ENCODE data around the gene CELSR1. TPM values are rescaled to one million over a fixed set of nuclear protein-coding genes. Genes with fewer than 3 reads are reported as not detected.

The CELSR1 gene
- total RNA-seq, 1 donor from 2014 or later = 5.1 TPM

- Mint-ChIP-seq H3K27me3 (ENCODE audit: low read depth) (no peaks in the 10 kb centered on the region), H3K27ac (ENCODE audit: unreplicated experiment) (no peak overlapping the region), H3K4me3 (no peak overlapping the region), H3K36me3 (ENCODE audit: low read depth) (peaks cover 9% of the 10 kb centered on the region), H3K9me3 (no peaks in the 10 kb centered on the region), H3K4me1 (no peaks in the 10 kb centered on the region)
- no peak for DNase-seq (ENCODE audit: low read depth, low spot score)
- no peak for TF ChIP-seq CTCF (conservative IDR thresholded peaks at IDR 0.05)
These were observed 181.4 kb downstream of the CELSR1 start for GRCh38 chr22:46355996-46356471.

- peak overlapping the region; percentile 71 for H3K27ac Mint-ChIP-seq (ENCODE audit: unreplicated experiment)
- H3K36me3 Mint-ChIP-seq (ENCODE audit: low read depth) = peaks cover 8% of the 10 kb centered on the region
- peak; percentile 87 for TF ChIP-seq CTCF (conservative IDR thresholded peaks at IDR 0.05)
- H3K4me1 Mint-ChIP-seq = no peaks in the 10 kb centered on the region
- H3K27me3 Mint-ChIP-seq (ENCODE audit: low read depth) = no peaks in the 10 kb centered on the region
- peak overlapping the region; percentile 47 for H3K4me3 Mint-ChIP-seq
- no peaks in the 10 kb centered on the region for H3K9me3 Mint-ChIP-seq
- DNase-seq (ENCODE audit: low read depth, low spot score) = peak; percentile 91
These were observed 181.9 kb downstream of the CELSR1 start for GRCh38 chr22:46355369-46355995.

- no peaks in the 10 kb centered on the region for H3K4me1 Mint-ChIP-seq
These were observed 182.5 kb downstream of the CELSR1 start for GRCh38 chr22:46354993-46355305.

GRCh38 chr22:46354176-46354992 lies 183.0 kb downstream of the CELSR1 start:
- Mint-ChIP-seq H3K4me3 (no peak overlapping the region), H3K27ac (ENCODE audit: unreplicated experiment) (no peak overlapping the region), H3K4me1 (no peaks in the 10 kb centered on the region), H3K36me3 (ENCODE audit: low read depth) (peaks cover 4% of the 10 kb centered on the region), H3K27me3 (ENCODE audit: low read depth) (no peaks in the 10 kb centered on the region), H3K9me3 (no peaks in the 10 kb centered on the region)
- DNase-seq (ENCODE audit: low read depth, low spot score) = no peak
- no peak for TF ChIP-seq CTCF (conservative IDR thresholded peaks at IDR 0.05)

More at GRCh38 chr22:46354993-46355305, 182.5 kb downstream of the CELSR1 start:
- Mint-ChIP-seq H3K27ac (ENCODE audit: unreplicated experiment) (no peak overlapping the region), H3K27me3 (ENCODE audit: low read depth) (no peaks in the 10 kb centered on the region), H3K36me3 (ENCODE audit: low read depth) (peaks cover 4% of the 10 kb centered on the region), H3K9me3 (no peaks in the 10 kb centered on the region), H3K4me3 (no peak overlapping the region)
- no peak for DNase-seq (ENCODE audit: low read depth, low spot score)
- TF ChIP-seq CTCF (conservative IDR thresholded peaks at IDR 0.05) = no peak

- TF ChIP-seq CTCF (conservative IDR thresholded peaks at IDR 0.05) = no peak
- no peaks in the 10 kb centered on the region for H3K9me3 Mint-ChIP-seq
- H3K4me3 Mint-ChIP-seq = no peak overlapping the region
- H3K4me1 Mint-ChIP-seq = no peaks in the 10 kb centered on the region
- H3K27me3 Mint-ChIP-seq (ENCODE audit: low read depth) = no peaks in the 10 kb centered on the region
- H3K27ac Mint-ChIP-seq (ENCODE audit: unreplicated experiment) = no peak overlapping the region
- DNase-seq (ENCODE audit: low read depth, low spot score) = no peak
- H3K36me3 Mint-ChIP-seq (ENCODE audit: low read depth) = peaks cover 6% of the 10 kb centered on the region
These were observed 183.8 kb downstream of the CELSR1 start for GRCh38 chr22:46353483-46354105.

Data from neural crest cell (in vitro differentiated cells).